ENCODE measurements around the gene ANAPC7.
"Not testable (repeated sequence)": the region's sequence is repeated elsewhere in the genome, so short reads cannot be mapped to it uniquely, and the experiment has no call there.

Gene ANAPC7

GRCh38 chr12:110373425-110373824 is 30.1 kb downstream of the ANAPC7 start:
- no peak for DNase-seq

- no peak for DNase-seq
Measured at GRCh38 chr12:110373025-110373424, 30.5 kb downstream of the ANAPC7 start.

- DNase-seq, result no peak
Measured at GRCh38 chr12:110372056-110372425, 31.5 kb downstream of the ANAPC7 start.

GRCh38 chr12:110371408-110372055 is 32.0 kb downstream of the ANAPC7 start:
- no peak for DNase-seq

- no peak for DNase-seq
Measured at GRCh38 chr12:110370732-110371231, 32.7 kb downstream of the ANAPC7 start.

- DNase-seq, result no peak
Measured at GRCh38 chr12:110369992-110370391, 33.5 kb downstream of the ANAPC7 start.

- no peak for DNase-seq
Measured at GRCh38 chr12:110367181-110367864, 36.2 kb downstream of the ANAPC7 start.

- DNase-seq, result no peak
Measured at GRCh38 chr12:110366321-110367142, 37.0 kb downstream of the ANAPC7 start.

GRCh38 chr12:110365489-110366320 is 37.8 kb downstream of the ANAPC7 start:
- no peak for DNase-seq

- DNase-seq, result no peak
Measured at GRCh38 chr12:110361216-110361615, 42.3 kb downstream of the ANAPC7 start.

GRCh38 chr12:110358384-110359097 is 45.0 kb downstream of the ANAPC7 start:
- DNase-seq, result not testable (repeated sequence)

GRCh38 chr12:110355073-110355472 is 48.4 kb downstream of the ANAPC7 start:
- DNase-seq, result peak; percentile 37

GRCh38 chr12:110354172-110354780 is 49.2 kb downstream of the ANAPC7 start:
- DNase-seq, result peak; percentile 17

- no peak for DNase-seq
Measured at GRCh38 chr12:110353211-110353965, 50.1 kb downstream of the ANAPC7 start.

- DNase-seq, result no peak
Measured at GRCh38 chr12:110352401-110352800, 51.1 kb downstream of the ANAPC7 start.

GRCh38 chr12:110351119-110351518 is 52.4 kb downstream of the ANAPC7 start:
- DNase-seq, result no peak

- peak; percentile 38 for DNase-seq
Measured at GRCh38 chr12:110349514-110350151, 53.9 kb downstream of the ANAPC7 start.

GRCh38 chr12:110349096-110349495 is 54.4 kb downstream of the ANAPC7 start:
- no peak for DNase-seq

GRCh38 chr12:110348431-110349059 is 55.0 kb downstream of the ANAPC7 start:
- no peak for DNase-seq

GRCh38 chr12:110347767-110348166 is 55.7 kb downstream of the ANAPC7 start:
- no peak for DNase-seq

Data from activated CD4-positive, alpha-beta T cell treated with anti-CD3 and anti-CD28 coated beads, Interleukin-10, Interleukin-2, amounts not matched to agents 100 ng/mL and 50 ng/mL, durations not matched to agents 16 hours and 8 hours (primary cell).